Mucosa of rectum (tissue), 2 donors: ENCODE measurements around the gene HLF.

Experiments
- H3K27ac ChIP-seq, 2 donors: one replicate each; pipeline ENCODE4 v1.7.0; 2013; ENCODE audit warnings: inconsistent platforms in 2 of 2, low read depth in 2 of 2, low read length in 2 of 2
- H3K27me3 ChIP-seq, 2 donors: one replicate each; pipeline ENCODE4 v1.7.0; 2013; ENCODE audit warnings: low read length in 2 of 2; ENCODE audit not compliant: control insufficient read depth in 2 of 2, insufficient read depth in 2 of 2
- H3K36me3 ChIP-seq, 2 donors: one replicate each; pipeline ENCODE4 v1.7.0; 2013; ENCODE audit warnings: low read length in 2 of 2; ENCODE audit not compliant: control insufficient read depth in 2 of 2, insufficient read depth in 2 of 2
- H3K4me1 ChIP-seq, 2 donors: one replicate each; pipeline ENCODE4 v1.7.0; 2013; ENCODE audit warnings: low read length in 2 of 2, mild to moderate bottlenecking in 1 of 2; ENCODE audit not compliant: control insufficient read depth in 2 of 2, insufficient read depth in 2 of 2
- H3K4me3 ChIP-seq, 2 donors: one replicate each; pipeline ENCODE4 v1.7.0; 2013; ENCODE audit warnings: low read length in 2 of 2
- H3K9ac ChIP-seq, 2 donors: one replicate each; pipeline ENCODE4 v1.7.0; 2013; ENCODE audit warnings: low read length in 2 of 2, low read depth in 1 of 2, mild to moderate bottlenecking in 1 of 2
- H3K9me3 ChIP-seq, 2 donors: one replicate each; pipeline ENCODE4 v1.7.0; 2013; ENCODE audit warnings: low read length in 2 of 2; ENCODE audit not compliant: control insufficient read depth in 2 of 2
- donor health status: healthy.
- donor health status: Normal muscosa, but diverticular disease.

HLF gene

GRCh38 chr17:55290492-55291113 lies 25.8 kb downstream of the HLF start:
- Histone ChIP-seq H3K9ac (no peak overlapping the region), H3K36me3 (no peaks in the 10 kb centered on the region), H3K4me3 (no peak overlapping the region), H3K9me3 (no peaks in the 10 kb centered on the region), H3K27ac (no peak overlapping the region), H3K4me1 (peaks cover 2 to 4% of the 10 kb centered on the region in 2 donors), H3K27me3 (no peaks in the 10 kb centered on the region)

DNA sequence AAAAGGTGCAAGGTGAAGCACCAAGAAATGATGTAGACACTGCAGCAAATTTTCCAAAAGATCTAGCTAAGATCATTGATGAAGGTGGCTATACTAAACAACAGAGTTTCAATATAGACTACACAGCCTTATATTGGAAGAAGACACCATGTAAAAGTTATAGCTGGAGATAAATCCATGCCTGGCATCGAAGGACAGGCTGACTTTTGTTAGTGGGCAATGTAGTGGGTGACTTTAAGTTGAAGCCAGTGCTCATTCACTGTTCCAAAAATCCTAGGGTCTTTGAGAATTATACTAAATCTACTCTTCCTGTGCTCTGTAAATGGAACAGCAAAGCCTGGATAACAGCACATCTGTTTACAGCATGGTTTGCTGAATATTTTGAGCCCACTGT lies 26.4 kb downstream of the HLF start:
- no peaks in the 10 kb centered on the region for H3K27me3 ChIP-seq
- no peak overlapping the region for H3K4me3 ChIP-seq
- no peaks in the 10 kb centered on the region for H3K9me3 ChIP-seq
- no peak overlapping the region for H3K9ac ChIP-seq
- no peak overlapping the region for H3K27ac ChIP-seq
- no peaks in the 10 kb centered on the region for H3K36me3 ChIP-seq
- peaks cover 0 to 4% of the 10 kb centered on the region in 2 donors for H3K4me1 ChIP-seq

DNA sequence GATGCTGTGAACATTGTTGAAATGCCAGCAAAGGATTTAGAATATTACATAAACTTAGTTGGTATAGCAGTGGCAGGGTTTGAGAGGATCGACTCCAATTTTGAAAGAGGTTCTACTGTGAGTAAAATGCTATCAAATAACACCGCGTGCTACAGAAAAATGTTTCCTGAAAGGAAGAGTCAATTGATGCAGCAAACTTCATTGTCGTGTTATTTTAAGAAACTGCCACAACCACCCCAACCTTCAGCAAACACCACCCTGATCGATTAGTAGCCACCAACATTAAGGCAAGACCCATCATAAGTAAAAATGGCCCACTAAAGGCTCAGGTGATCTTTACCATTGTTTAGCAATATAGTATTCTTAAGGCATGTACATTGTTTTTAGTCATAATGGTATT lies 27.3 kb downstream of the HLF start:
- Histone ChIP-seq H3K4me1 (no peaks in the 10 kb centered on the region), H3K36me3 (no peaks in the 10 kb centered on the region), H3K9ac (no peak overlapping the region), H3K4me3 (no peak overlapping the region), H3K27ac (no peak overlapping the region), H3K9me3 (no peaks in the 10 kb centered on the region), H3K27me3 (no peaks in the 10 kb centered on the region)

DNA sequence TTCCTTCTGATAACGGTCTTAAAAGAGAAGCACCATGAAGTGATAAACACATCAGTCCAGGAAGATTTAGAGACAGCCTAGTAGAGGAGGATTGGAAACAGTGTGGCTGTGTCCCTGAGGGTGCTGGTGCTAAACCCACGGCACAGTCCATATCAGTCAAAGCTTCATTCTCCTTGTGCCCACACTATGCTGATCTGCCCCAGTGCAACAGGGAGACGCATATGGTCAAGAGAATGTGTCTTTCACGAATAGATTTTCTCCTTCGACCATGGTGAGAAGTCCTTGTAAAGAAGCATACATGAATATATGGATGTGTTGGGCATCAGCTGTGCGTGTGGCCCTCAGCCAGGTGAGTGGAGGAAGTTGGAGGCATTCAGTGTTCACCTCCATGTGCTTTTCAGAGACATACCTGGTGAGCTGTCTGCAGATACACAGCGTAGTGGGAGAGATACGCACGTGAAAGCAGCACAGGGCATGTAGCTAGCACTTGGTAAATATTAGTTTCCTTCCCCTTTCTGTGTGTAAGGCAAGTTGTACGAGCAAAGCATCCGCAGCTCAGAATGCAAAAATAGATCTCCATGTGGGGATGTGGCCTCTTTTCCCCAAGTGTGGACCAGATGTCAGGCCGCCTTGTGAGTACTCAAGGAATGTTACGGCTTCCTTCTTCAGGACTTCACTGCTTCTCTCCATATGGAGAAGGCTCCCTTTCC lies 29.4 kb downstream of the HLF start:
- no peaks in the 10 kb centered on the region for H3K36me3 ChIP-seq
- H3K4me1 ChIP-seq, result no peaks in the 10 kb centered on the region
- H3K27ac ChIP-seq, result no peak overlapping the region
- H3K4me3 ChIP-seq, result no peak overlapping the region
- H3K9me3 ChIP-seq, result no peaks in the 10 kb centered on the region
- H3K27me3 ChIP-seq, result no peaks in the 10 kb centered on the region
- H3K9ac ChIP-seq, result no peak overlapping the region

- Histone ChIP-seq H3K27ac (no peak overlapping the region), H3K9ac (no peak overlapping the region)
These were observed 30.8 kb downstream of the HLF start for GRCh38 chr17:55295411-55296170.

GRCh38 chr17:55296171-55296695 lies 31.5 kb downstream of the HLF start:
- Histone ChIP-seq H3K9me3 (no peaks in the 10 kb centered on the region), H3K36me3 (no peaks in the 10 kb centered on the region), H3K4me1 (no peaks in the 10 kb centered on the region), H3K4me3 (no peak overlapping the region), H3K27me3 (no peaks in the 10 kb centered on the region), H3K27ac (no peak overlapping the region), H3K9ac (no peak overlapping the region)

More at GRCh38 chr17:55295411-55296170, 30.8 kb downstream of the HLF start:
- Histone ChIP-seq H3K27me3 (no peaks in the 10 kb centered on the region), H3K4me1 (no peaks in the 10 kb centered on the region), H3K4me3 (no peak overlapping the region), H3K36me3 (no peaks in the 10 kb centered on the region), H3K9me3 (no peaks in the 10 kb centered on the region)

- Histone ChIP-seq H3K9ac (no peak overlapping the region), H3K27me3 (no peaks in the 10 kb centered on the region), H3K36me3 (no peaks in the 10 kb centered on the region), H3K4me1 (no peaks in the 10 kb centered on the region), H3K9me3 (no peaks in the 10 kb centered on the region), H3K4me3 (no peak overlapping the region), H3K27ac (no peak overlapping the region)
These were observed 31.9 kb downstream of the HLF start for GRCh38 chr17:55296699-55297098.

DNA sequence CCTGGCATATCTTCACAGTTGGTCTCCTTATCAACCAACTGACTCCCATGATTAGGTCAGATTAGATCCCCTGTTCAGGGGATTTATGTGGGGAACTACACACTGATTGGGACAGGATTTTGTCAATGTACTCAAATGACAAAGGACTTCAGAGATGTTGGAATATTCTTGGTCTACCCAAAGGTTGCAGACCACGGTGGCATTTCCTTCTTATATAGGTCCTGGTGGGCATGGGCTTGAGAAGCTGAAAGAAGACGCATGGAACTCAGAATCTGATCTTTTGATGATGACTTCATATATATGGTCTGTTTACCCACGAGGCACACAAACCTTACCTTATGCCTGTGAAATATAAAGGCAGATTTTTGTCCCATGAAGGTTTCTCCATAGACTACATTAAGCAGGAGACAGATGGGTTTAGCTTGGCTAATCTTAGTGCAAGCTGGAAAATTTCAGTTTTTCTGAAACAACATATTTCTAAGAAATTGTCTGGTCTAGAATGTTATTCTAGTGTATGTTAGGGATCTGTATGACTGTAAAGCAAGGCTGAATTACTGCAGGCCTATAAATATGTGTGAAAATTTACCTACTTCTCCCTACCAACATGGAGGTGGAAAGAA lies 33.5 kb downstream of the HLF start:
- H3K27me3 ChIP-seq, result no peaks in the 10 kb centered on the region
- H3K36me3 ChIP-seq, result no peaks in the 10 kb centered on the region
- no peak overlapping the region for H3K4me3 ChIP-seq
- no peaks in the 10 kb centered on the region for H3K4me1 ChIP-seq
- H3K27ac ChIP-seq, result no peak overlapping the region
- no peaks in the 10 kb centered on the region for H3K9me3 ChIP-seq
- no peak overlapping the region for H3K9ac ChIP-seq

DNA sequence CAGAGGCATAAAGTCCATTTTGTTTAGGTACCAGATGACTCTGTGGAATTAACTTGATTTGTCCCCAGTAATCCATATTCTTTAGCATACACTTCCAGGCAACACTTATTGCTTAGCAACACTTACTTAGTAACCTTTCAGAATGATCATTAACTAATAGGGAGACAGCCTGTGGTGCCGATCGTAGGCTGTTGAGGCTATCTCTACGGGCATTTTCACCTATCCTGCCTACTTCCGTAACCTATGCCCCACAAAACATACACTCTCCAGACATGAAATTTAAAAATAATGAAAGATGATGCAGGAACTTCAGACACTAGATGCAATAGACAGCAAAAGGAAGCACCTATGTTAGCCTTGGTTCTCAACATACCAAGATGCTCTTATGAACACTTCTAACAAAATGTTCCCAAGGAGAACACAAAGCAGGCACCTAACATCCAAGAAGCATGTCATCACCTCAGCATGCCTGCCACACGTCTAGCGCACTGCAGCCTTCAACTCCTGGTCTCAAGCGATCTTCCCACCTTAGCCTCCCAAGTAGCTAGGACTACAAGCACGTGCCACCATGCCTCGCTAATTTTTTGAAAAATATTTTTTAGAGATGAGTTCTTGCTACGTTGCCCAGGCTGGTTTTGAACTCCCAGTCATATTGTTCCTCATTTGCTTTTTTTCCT lies 34.5 kb downstream of the HLF start:
- no peaks in the 10 kb centered on the region for H3K36me3 ChIP-seq
- no peaks in the 10 kb centered on the region for H3K9me3 ChIP-seq
- H3K9ac ChIP-seq, result no peak overlapping the region
- H3K27me3 ChIP-seq, result no peaks in the 10 kb centered on the region
- no peaks in the 10 kb centered on the region for H3K4me1 ChIP-seq
- no peak overlapping the region for H3K4me3 ChIP-seq
- H3K27ac ChIP-seq, result no peak overlapping the region
